Calu3 (cell line): ENCODE data around the gene RNPS1. TPM values are rescaled to one million over a fixed set of nuclear protein-coding genes. Genes with fewer than 3 reads are reported as not detected.

Experiments
- BruUV-seq: library from RNA; stranded (reverse); fragments of 400-500 nt; replicated peaks from 2 replicates; lab custom pipeline; 2021; lab: Mats Ljungman, UMichigan
- CTCF ChIA-PET: fragments of 300-600 bp; sonication (Branson Sonifier 250); formaldehyde crosslinking; loops from one replicate; lab custom pipeline; 2022; ENCODE audit warnings: antibody characterized with exemption; lab: Charles Lee
- DNase-seq: peaks from one replicate; pipeline ENCODE4 v3.0.0; 2022
- H3K27ac Mint-ChIP-seq: one replicate; pipeline ENCODE4 v1.8.0; 2022; ENCODE audit warnings: mixed read lengths; ENCODE audit not compliant: unreplicated experiment
- H3K27me3 Mint-ChIP-seq: one replicate; pipeline ENCODE4 v1.8.0; 2022; ENCODE audit warnings: mixed read lengths; ENCODE audit not compliant: unreplicated experiment
- H3K36me3 Mint-ChIP-seq: one replicate; pipeline ENCODE4 v1.8.0; 2022; ENCODE audit warnings: mild to moderate bottlenecking, moderate library complexity, mixed read lengths; ENCODE audit not compliant: insufficient read depth, unreplicated experiment
- H3K4me1 Mint-ChIP-seq: one replicate; pipeline ENCODE4 v1.8.0; 2022; ENCODE audit warnings: mild to moderate bottlenecking, low read depth, mixed read lengths; ENCODE audit not compliant: unreplicated experiment
- H3K4me3 Mint-ChIP-seq: one replicate; pipeline ENCODE4 v1.8.0; 2022; ENCODE audit warnings: mild to moderate bottlenecking, low read depth, moderate library complexity, mixed read lengths; ENCODE audit not compliant: unreplicated experiment
- H3K9me3 Mint-ChIP-seq: one replicate; pipeline ENCODE4 v1.8.0; 2022; ENCODE audit warnings: low read depth, mixed read lengths; ENCODE audit not compliant: unreplicated experiment
- CTCF ChIP-seq: fragments of 200-600 bp; IDR thresholded peaks from one replicate; pipeline ENCODE4 v1.8.0; 2022; ENCODE audit warnings: antibody characterized with exemption; ENCODE audit not compliant: unreplicated experiment
- intact Hi-C: fragments of 100-400 bp; cut with micrococcal nuclease; formaldehyde crosslinking; loops from one replicate; pipeline ENCODE4 v1.10.0; 2022; ENCODE audit not compliant: unreplicated experiment
- total RNA-seq: library from RNA; stranded (reverse); gene quantifications from 2 replicates; pipeline ENCODE4 v1.2.3, GENCODE V29; 2022

Gene RNPS1
- total RNA-seq, 1 experiment from 2014 or later: 287 TPM

- intact Hi-C loops: no loop called here
- H3K27me3 Mint-ChIP-seq: no peaks in the 10 kb centered on the region
- H3K4me1 Mint-ChIP-seq: peaks cover 9% of the 10 kb centered on the region
- H3K4me3 Mint-ChIP-seq: no peak overlapping the region
- BruUV-seq: no TSS peak
- no peak overlapping the region for H3K27ac Mint-ChIP-seq
- CTCF ChIA-PET: no interaction called here
- no peak for DNase-seq
- H3K36me3 Mint-ChIP-seq: peaks cover 72% of the 10 kb centered on the region
- TF ChIP-seq CTCF: no peak
- H3K9me3 Mint-ChIP-seq: no peaks in the 10 kb centered on the region
These were observed 38.2 kb downstream of the RNPS1 start for GRCh38 chr16:2229632-2230250.

- no TSS peak for BruUV-seq
- Mint-ChIP-seq H3K4me1 (peaks cover 9% of the 10 kb centered on the region), H3K27ac (no peak overlapping the region), H3K9me3 (no peaks in the 10 kb centered on the region), H3K27me3 (no peaks in the 10 kb centered on the region), H3K4me3 (no peak overlapping the region), H3K36me3 (peaks cover 72% of the 10 kb centered on the region)
- no peak for DNase-seq
- intact Hi-C loops: no loop called here
- TF ChIP-seq CTCF: no peak
- CTCF ChIA-PET: no interaction called here
These were observed 38.8 kb downstream of the RNPS1 start for GRCh38 chr16:2229091-2229490.

GRCh38 chr16:2228161-2228824 is 39.6 kb downstream of the RNPS1 start:
- no peak for DNase-seq
- no peak for TF ChIP-seq CTCF
- Mint-ChIP-seq H3K9me3 (no peaks in the 10 kb centered on the region), H3K27ac (no peak overlapping the region), H3K4me1 (peaks cover 9% of the 10 kb centered on the region), H3K4me3 (no peak overlapping the region), H3K36me3 (peaks cover 74% of the 10 kb centered on the region), H3K27me3 (no peaks in the 10 kb centered on the region)
- intact Hi-C loops: no loop called here
- no TSS peak for BruUV-seq
- CTCF ChIA-PET: interaction anchor here (0.6 kb wide), 1 partner anchor 572 kb away, joined by 4 read pairs; no protein-coding TSS in a partner anchor

GRCh38 chr16:2226918-2227317 is 41.0 kb downstream of the RNPS1 start:
- TF ChIP-seq CTCF: no peak
- Mint-ChIP-seq H3K27me3 (no peaks in the 10 kb centered on the region), H3K27ac (peak overlapping the region; percentile 19), H3K4me1 (peaks cover 9% of the 10 kb centered on the region), H3K36me3 (peaks cover 71% of the 10 kb centered on the region), H3K4me3 (no peak overlapping the region), H3K9me3 (no peaks in the 10 kb centered on the region)
- no TSS peak for BruUV-seq
- intact Hi-C loops: no loop called here
- DNase-seq: no peak
- CTCF ChIA-PET: interaction anchor here (0.9 kb wide), 1 partner anchor 71 kb away, joined by 3 read pairs; the partner anchor contains the start of gene TRAF7
